Measurements from ENCODE around the gene DUSP1.

Gene DUSP1

DNA sequence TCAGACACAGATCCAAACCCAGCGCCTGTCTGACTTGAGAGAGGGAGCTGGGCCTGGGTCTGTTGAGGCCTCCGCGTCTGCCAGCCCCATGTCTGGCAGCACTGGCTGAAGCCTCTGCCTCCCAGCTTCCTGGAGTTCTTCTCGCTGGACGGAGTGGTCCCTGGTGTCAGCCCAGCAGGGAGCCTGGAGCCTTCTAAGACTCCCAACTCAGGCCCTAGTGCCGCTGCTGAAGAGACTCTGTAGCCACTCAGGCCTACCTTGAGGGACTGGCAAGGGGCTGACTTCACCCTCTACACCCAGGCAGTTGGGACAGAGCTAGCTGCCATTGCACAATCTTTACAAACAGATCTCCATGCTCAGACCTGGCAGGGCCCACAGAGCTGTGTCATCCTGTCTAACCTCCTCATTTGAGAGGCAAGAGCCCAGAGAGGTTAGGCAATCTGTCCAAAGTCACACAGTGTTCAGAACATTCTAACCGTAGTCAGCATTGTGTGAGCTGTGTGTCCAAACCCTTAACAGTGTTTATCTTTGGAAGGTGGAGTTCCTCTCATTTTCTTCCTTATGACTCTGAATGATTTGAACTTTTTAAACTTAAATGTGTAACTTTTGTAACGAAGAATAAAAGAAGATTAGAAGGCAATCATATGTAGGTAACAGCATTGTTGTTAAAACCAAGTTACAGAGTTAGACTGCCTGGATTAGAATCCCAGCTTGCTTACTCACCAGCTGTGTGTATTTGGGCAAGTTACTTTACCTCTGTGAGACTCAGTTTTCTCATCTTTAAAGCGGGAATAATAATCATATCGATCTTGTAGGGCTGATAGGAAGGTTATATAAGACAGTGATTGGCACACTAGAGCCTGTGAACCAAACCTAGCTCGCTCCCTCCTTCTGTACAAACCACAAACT, 4.6 kb upstream of the DUSP1 start:
- no peak for DNase-seq (ENCODE audit: low read depth)
- TF ChIP-seq, protein P1, sequence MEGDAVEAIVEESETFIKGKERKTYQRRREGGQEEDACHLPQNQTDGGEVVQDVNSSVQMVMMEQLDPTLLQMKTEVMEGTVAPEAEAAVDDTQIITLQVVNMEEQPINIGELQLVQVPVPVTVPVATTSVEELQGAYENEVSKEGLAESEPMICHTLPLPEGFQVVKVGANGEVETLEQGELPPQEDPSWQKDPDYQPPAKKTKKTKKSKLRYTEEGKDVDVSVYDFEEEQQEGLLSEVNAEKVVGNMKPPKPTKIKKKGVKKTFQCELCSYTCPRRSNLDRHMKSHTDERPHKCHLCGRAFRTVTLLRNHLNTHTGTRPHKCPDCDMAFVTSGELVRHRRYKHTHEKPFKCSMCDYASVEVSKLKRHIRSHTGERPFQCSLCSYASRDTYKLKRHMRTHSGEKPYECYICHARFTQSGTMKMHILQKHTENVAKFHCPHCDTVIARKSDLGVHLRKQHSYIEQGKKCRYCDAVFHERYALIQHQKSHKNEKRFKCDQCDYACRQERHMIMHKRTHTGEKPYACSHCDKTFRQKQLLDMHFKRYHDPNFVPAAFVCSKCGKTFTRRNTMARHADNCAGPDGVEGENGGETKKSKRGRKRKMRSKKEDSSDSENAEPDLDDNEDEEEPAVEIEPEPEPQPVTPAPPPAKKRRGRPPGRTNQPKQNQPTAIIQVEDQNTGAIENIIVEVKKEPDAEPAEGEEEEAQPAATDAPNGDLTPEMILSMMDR (IDR thresholded peaks at IDR 0.05; ENCODE audit: low read depth, low read length, missing control alignments), result no peak

DNA sequence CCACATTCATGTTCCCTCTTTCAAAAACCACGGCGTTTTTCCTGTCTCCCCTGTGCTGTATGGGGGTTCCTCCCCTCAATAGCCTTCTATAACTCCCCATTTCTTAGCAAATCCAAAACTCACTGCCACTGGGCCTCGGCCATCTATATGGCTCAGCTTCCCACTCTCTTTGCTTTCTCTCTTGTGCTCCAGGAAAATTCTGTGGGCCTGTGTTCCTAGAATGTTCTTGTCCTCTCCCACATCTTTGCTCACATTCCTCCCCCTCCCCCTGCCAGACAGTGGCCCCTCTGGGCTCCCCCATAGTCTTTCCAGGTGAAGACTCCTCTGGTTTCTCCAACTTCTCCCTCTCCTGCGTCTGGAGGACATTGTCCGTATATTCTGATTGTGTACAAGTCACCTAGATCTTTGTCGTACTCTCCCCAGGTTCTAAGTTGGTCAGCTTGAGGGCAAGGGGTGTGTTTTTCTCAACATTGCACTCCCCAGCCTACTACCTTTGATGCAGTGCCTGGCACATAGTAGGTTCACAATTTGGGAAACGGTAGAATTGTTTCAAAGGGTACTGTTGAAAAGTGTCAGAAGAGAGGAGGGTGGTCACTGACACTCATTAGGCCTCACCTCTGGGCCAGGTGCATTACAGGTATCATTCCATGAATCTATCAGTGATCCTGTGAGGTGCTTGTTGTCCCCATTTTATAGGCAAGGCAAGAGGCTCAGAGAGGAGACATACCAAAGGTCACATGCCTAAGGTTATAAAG, 3.7 kb upstream of the DUSP1 start:
- TF ChIP-seq, protein P1 (IDR thresholded peaks at IDR 0.05; ENCODE audit: low read depth, low read length, missing control alignments), result no peak
- H3K4me3 ChIP-seq (ENCODE audit: low read depth, low read length), result no peak overlapping the region
- DNase-seq (ENCODE audit: low read depth), result no peak

More for the DNA sequence above, 4.6 kb upstream of the DUSP1 start:
- no peak overlapping the region for H3K4me3 ChIP-seq (ENCODE audit: low read depth, low read length)

DNA sequence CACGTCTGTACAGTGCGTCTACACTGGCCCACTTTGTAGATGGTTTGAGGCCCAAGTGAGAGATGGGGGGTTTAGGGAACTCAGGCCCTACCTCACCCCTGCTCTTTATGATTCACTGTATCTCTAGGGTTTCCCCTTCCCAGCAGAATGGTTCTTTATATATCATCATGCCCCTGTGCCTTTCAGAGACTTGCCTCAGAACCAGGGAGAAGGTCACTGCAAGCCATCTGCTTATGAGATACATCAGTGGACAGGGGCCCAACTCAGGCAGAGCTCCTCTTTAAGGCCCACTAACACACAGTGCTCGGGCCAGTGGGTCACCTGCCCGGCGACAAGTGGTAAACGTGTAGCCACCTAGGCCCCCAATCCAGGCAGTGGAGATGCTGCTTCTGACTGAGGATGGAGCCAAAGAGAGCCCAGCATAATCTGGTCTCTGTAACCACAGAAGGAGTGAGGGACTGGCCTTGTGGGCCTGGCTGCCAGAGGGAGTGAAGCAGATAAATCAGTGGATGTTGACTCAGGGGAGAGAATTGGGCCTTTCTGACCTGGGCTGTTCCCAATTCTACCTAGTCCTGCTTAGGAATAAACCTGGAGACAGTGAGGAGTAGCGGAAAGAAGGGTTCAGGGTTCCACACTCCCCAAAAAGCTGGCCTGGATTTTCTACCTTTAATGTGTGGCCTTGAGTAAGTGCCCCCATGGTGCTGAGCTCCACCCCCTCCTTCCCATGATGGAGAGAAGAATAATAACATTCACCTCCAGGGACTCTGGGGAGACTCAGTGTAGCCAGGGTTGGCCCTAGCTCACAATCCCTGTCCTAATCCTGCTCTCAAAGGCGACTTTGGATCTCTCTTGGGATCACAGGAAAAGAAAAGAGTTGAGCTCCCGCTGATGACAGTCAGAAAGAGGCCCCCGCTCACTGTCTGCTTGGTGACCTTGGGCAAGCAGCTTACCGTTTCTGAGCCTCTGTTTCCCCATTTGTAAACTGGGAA, 2.8 kb upstream of the DUSP1 start:
- TF ChIP-seq, protein P1 (IDR thresholded peaks at IDR 0.05; ENCODE audit: low read depth, low read length, missing control alignments), result no peak
- no peak overlapping the region for H3K4me3 ChIP-seq (ENCODE audit: low read depth, low read length)
- no peak for DNase-seq (ENCODE audit: low read depth)

DNA sequence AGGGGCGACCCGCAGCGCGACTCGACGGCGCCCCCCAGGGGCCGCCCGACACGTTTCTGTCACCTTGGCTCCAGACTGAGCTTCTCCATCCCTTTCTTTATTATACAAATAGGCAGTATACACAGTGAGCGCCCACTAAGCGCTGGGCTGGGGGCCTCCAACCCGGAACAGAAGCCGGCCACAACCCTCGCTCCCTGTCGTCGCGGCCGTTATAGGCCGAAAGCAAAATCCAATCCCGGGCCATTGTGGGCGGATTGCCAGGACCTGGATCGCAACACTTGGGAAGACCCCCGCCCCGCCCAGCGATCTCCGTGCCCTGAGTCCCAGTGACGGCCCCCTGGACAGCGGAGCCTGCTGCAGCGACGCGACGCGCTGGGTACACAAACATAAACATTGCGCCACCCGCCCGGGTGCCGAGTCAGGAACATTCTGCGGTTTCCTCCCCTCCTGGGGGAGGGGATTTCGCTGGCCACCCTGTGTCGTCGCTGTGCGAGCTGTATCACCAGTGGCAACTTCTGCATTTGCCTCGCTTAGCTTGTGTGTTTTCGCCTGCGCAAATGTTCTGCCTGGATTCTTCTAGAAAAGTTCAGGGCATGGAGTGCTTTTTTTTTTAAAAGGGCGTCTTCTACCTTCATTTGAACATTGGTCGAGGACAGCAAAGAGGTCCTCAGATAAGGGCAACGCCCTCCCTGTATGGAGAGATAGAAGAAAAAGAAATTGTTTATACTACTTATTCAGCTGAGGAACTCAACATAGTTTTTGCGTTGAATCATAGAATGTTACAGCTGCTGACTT, 1.3 kb upstream of the DUSP1 start:
- H3K4me3 ChIP-seq (ENCODE audit: low read depth, low read length), result peak overlapping the region; percentile 91
- TF ChIP-seq, protein P1 (IDR thresholded peaks at IDR 0.05; ENCODE audit: low read depth, low read length, missing control alignments), result peak; percentile 97
- DNase-seq (ENCODE audit: low read depth), result no peak

DNA sequence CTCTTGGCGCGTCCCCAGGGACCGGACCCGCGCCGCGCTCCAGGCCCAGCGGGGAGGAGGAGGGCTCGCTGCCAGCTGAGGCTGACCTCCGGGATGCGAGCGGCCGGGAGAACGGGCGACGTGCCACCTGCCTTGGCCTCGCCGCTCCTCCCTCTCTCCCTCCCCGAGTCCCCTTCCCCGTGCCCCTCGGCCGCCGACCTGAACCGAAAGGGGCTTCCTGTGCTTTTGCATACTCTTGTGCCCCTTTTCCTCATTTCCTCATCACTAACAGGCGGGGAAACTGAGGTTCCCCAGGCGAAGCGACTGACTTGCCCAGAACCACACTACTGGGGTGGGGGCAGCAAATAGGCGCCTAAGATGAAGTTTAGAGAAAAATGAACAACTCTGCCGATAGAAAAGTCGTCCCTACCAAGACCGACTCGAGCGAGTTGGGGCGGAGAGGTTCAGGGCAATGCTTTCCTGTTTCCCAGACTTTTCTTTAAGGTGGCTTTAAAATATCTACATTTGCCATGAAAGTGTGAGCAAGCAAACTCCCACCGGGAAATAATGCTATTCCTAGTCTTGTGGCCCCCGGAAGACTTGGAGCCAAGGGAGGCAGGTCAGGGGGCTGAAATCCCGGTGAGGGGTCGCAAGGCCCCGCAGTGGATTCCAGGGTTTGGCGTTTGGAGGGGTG, 580 bp upstream of the DUSP1 start:
- DNase-seq (ENCODE audit: low read depth), result no peak
- H3K4me3 ChIP-seq (ENCODE audit: low read depth, low read length), result peak overlapping the region; percentile 91

More for the DNA sequence above, 580 bp upstream of the DUSP1 start:
- TF ChIP-seq, protein P1 (IDR thresholded peaks at IDR 0.05; ENCODE audit: low read depth, low read length, missing control alignments), result no peak

Data from GM12864 (cell line).